HCT116 (cell line): ENCODE measurements around the gene ZNF384.

Source experiments
- EGR1 ChIP-seq: IDR thresholded peaks from 2 replicates; pipeline ENCODE4 v1.6.1; 2012; ENCODE audit warnings: low read depth
- JUND ChIP-seq: IDR thresholded peaks from 2 replicates; pipeline ENCODE4 v1.6.1; 2012
- TF ChIP-seq, protein P1 (sequence below): IDR thresholded peaks from 2 replicates; pipeline ENCODE4 v1.6.1; 2012; ENCODE audit warnings: low read depth
- TF ChIP-seq, protein P2 (sequence below), 3 experiments: fragments of 200-600 bp in 1 of 3; sonication (generic) in 1 of 3; IDR thresholded peaks in 2 of 3; conservative IDR thresholded peaks in 1 of 3; 2 replicates each; pipeline ENCODE4 v1.5.1; 2012 to 2017; ENCODE audit warnings: low read depth in 2 of 3, low read length in 2 of 3, antibody characterized with exemption in 1 of 3, borderline replicate concordance in 1 of 3, control low read depth in 1 of 3, mild to moderate bottlenecking in 1 of 3, mixed read lengths in 1 of 3, mixed run types in 1 of 3, moderate library complexity in 1 of 3; ENCODE audit not compliant: insufficient read depth in 1 of 3

DNA sequence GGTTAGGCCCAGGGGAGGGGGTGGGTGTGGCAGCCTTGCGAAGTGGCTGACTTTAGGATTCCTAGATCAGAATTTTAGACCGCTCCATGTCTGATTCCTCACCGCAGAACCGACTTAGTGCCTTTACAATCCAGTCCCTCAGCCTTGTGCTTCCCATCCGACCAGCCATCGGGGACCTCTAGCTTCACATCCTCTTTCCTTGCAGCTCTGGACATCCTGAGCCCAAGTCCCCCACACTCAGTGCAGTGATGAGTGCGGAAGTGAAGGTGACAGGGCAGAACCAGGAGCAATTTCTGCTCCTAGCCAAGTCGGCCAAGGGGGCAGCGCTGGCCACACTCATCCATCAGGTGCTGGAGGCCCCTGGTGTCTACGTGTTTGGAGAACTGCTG is 35.2 kb upstream of the ZNF384 start:
- no peak for TF ChIP-seq EGR1
- no peak for TF ChIP-seq JUND
- TF ChIP-seq, protein P1, sequence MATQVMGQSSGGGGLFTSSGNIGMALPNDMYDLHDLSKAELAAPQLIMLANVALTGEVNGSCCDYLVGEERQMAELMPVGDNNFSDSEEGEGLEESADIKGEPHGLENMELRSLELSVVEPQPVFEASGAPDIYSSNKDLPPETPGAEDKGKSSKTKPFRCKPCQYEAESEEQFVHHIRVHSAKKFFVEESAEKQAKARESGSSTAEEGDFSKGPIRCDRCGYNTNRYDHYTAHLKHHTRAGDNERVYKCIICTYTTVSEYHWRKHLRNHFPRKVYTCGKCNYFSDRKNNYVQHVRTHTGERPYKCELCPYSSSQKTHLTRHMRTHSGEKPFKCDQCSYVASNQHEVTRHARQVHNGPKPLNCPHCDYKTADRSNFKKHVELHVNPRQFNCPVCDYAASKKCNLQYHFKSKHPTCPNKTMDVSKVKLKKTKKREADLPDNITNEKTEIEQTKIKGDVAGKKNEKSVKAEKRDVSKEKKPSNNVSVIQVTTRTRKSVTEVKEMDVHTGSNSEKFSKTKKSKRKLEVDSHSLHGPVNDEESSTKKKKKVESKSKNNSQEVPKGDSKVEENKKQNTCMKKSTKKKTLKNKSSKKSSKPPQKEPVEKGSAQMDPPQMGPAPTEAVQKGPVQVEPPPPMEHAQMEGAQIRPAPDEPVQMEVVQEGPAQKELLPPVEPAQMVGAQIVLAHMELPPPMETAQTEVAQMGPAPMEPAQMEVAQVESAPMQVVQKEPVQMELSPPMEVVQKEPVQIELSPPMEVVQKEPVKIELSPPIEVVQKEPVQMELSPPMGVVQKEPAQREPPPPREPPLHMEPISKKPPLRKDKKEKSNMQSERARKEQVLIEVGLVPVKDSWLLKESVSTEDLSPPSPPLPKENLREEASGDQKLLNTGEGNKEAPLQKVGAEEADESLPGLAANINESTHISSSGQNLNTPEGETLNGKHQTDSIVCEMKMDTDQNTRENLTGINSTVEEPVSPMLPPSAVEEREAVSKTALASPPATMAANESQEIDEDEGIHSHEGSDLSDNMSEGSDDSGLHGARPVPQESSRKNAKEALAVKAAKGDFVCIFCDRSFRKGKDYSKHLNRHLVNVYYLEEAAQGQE: no peak
- TF ChIP-seq, protein P2, sequence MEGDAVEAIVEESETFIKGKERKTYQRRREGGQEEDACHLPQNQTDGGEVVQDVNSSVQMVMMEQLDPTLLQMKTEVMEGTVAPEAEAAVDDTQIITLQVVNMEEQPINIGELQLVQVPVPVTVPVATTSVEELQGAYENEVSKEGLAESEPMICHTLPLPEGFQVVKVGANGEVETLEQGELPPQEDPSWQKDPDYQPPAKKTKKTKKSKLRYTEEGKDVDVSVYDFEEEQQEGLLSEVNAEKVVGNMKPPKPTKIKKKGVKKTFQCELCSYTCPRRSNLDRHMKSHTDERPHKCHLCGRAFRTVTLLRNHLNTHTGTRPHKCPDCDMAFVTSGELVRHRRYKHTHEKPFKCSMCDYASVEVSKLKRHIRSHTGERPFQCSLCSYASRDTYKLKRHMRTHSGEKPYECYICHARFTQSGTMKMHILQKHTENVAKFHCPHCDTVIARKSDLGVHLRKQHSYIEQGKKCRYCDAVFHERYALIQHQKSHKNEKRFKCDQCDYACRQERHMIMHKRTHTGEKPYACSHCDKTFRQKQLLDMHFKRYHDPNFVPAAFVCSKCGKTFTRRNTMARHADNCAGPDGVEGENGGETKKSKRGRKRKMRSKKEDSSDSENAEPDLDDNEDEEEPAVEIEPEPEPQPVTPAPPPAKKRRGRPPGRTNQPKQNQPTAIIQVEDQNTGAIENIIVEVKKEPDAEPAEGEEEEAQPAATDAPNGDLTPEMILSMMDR (IDR thresholded peaks at IDR 0.05 in 2 of 3, conservative IDR thresholded peaks at IDR 0.05 in 1 of 3; ENCODE audit: borderline replicate concordance in 1 of 3, insufficient read depth in 1 of 3, low read depth in 2 of 3, low read length in 2 of 3): no peak
